Astrocyte (in vitro differentiated cells and primary cell): Measurements from ENCODE around the gene HLCS. TPM values are rescaled to one million over a fixed set of nuclear protein-coding genes. Genes with fewer than 3 reads are reported as not detected.

ENCODE experiments used
- DNase-seq: peaks from one replicate; pipeline ENCODE4 v3.0.0-alpha.2; 2010; ENCODE audit warnings: low read depth
- FAIRE-seq: peaks from 2 replicates; lab custom pipeline; 2011; peaks lifted over from hg19 to GRCh38; lab: Jason Lieb, UNC
- H2AFZ ChIP-seq: 2 replicates; pipeline ENCODE4 v1.6.0; 2012; ENCODE audit warnings: low read depth, low read length, inconsistent platforms
- H3K27ac ChIP-seq: 2 replicates; pipeline ENCODE4 v1.5.1; 2011; ENCODE audit warnings: low read depth, low read length, inconsistent platforms
- H3K27me3 ChIP-seq: 2 replicates; pipeline ENCODE4 v1.6.0; 2011; ENCODE audit warnings: low read length, inconsistent platforms; ENCODE audit not compliant: insufficient read depth
- H3K36me3 ChIP-seq: 2 replicates; pipeline ENCODE4 v1.5.1; 2011; ENCODE audit warnings: low read length, inconsistent platforms; ENCODE audit not compliant: insufficient read depth
- H3K4me1 ChIP-seq: 2 replicates; pipeline ENCODE4 v1.5.1; 2011; ENCODE audit warnings: low read length, inconsistent platforms; ENCODE audit not compliant: insufficient read depth
- H3K4me2 ChIP-seq: 2 replicates; pipeline ENCODE4 v1.6.0; 2012; ENCODE audit warnings: low read length, inconsistent platforms
- H3K4me3 ChIP-seq: 2 replicates; pipeline ENCODE4 v1.5.1; 2011; ENCODE audit warnings: low read depth, mild to moderate bottlenecking, low read length, inconsistent platforms; ENCODE audit not compliant: insufficient read depth
- H3K79me2 ChIP-seq: 2 replicates; pipeline ENCODE4 v1.6.0; 2012; ENCODE audit warnings: mild to moderate bottlenecking, low read length, inconsistent platforms; ENCODE audit not compliant: insufficient read depth
- H3K9ac ChIP-seq: 2 replicates; pipeline ENCODE4 v1.6.0; 2012; ENCODE audit warnings: mild to moderate bottlenecking, low read length, inconsistent platforms
- H3K9me3 ChIP-seq: 2 replicates; pipeline ENCODE4 v1.5.1; 2012; ENCODE audit warnings: low read depth, mild to moderate bottlenecking, low read length, inconsistent platforms; ENCODE audit not compliant: insufficient read depth
- H4K20me1 ChIP-seq: 2 replicates; pipeline ENCODE4 v1.6.0; 2012; ENCODE audit warnings: low read length, inconsistent platforms; ENCODE audit not compliant: insufficient read depth
- H3K27ac Mint-ChIP-seq: one replicate; pipeline ENCODE4 v1.8.0; 2021; ENCODE audit warnings: mild to moderate bottlenecking, mixed read lengths; ENCODE audit not compliant: unreplicated experiment
- H3K27me3 Mint-ChIP-seq: one replicate; pipeline ENCODE4 v1.8.0; 2021; ENCODE audit warnings: low read depth, mixed read lengths; ENCODE audit not compliant: unreplicated experiment
- H3K36me3 Mint-ChIP-seq: one replicate; pipeline ENCODE4 v1.8.0; 2021; ENCODE audit warnings: low read depth, mixed read lengths; ENCODE audit not compliant: unreplicated experiment
- H3K4me1 Mint-ChIP-seq: one replicate; pipeline ENCODE4 v1.8.0; 2021; ENCODE audit warnings: low read depth, mixed read lengths; ENCODE audit not compliant: unreplicated experiment
- H3K4me3 Mint-ChIP-seq: one replicate; pipeline ENCODE4 v1.8.0; 2021; ENCODE audit warnings: mild to moderate bottlenecking, moderate library complexity, mixed read lengths; ENCODE audit not compliant: unreplicated experiment
- H3K9me3 Mint-ChIP-seq: one replicate; pipeline ENCODE4 v1.8.0; 2021; ENCODE audit warnings: mild to moderate bottlenecking, mixed read lengths; ENCODE audit not compliant: unreplicated experiment
- CTCF ChIP-seq: IDR thresholded peaks from 2 replicates; pipeline ENCODE4 v1.5.1; 2011; ENCODE audit warnings: low read depth, mild to moderate bottlenecking, inconsistent platforms, low read length, moderate library complexity; ENCODE audit not compliant: insufficient read depth
- EZH2 ChIP-seq: IDR thresholded peaks from 2 replicates; pipeline ENCODE4 v1.6.1; 2012; ENCODE audit warnings: mild to moderate bottlenecking, low read length, inconsistent platforms; ENCODE audit not compliant: insufficient read depth
- total RNA-seq: library from RNA; stranded (reverse); gene quantifications from 2 replicates; pipeline ENCODE4 v1.2.1, GENCODE V29; 2021

The HLCS gene
- total RNA-seq, 1 donor from 2014 or later = 20.9 TPM

GRCh38 chr21:36716387-36716786, 250.1 kb downstream of the HLCS start:
- Histone ChIP-seq H3K4me1 (no peaks in the 10 kb centered on the region), H3K27me3 (peaks cover 49% of the 10 kb centered on the region), H3K27ac (no peak overlapping the region), H2AFZ (no peak overlapping the region), H3K79me2 (no peaks in the 10 kb centered on the region), H3K4me2 (no peak overlapping the region), H4K20me1 (no peaks in the 10 kb centered on the region), H3K9me3 (no peaks in the 10 kb centered on the region), H3K9ac (no peak overlapping the region), H3K4me3 (no peak overlapping the region), H3K36me3 (no peaks in the 10 kb centered on the region)
- DNase-seq (no peak), FAIRE-seq (no peak)
- Mint-ChIP-seq H3K4me3 (no peak overlapping the region), H3K4me1 (no peaks in the 10 kb centered on the region), H3K36me3 (peaks cover 3% of the 10 kb centered on the region), H3K27ac (no peak overlapping the region), H3K9me3 (peaks cover 1% of the 10 kb centered on the region), H3K27me3 (peaks cover 46% of the 10 kb centered on the region)
- no peak for TF ChIP-seq EZH2
- no peak for TF ChIP-seq CTCF

- peaks cover 3% of the 10 kb centered on the region for H3K4me1 Mint-ChIP-seq
- TF ChIP-seq EZH2 = no peak
- no peak for TF ChIP-seq CTCF
These were observed 252.7 kb downstream of the HLCS start for GRCh38 chr21:36713746-36714145.

DNA sequence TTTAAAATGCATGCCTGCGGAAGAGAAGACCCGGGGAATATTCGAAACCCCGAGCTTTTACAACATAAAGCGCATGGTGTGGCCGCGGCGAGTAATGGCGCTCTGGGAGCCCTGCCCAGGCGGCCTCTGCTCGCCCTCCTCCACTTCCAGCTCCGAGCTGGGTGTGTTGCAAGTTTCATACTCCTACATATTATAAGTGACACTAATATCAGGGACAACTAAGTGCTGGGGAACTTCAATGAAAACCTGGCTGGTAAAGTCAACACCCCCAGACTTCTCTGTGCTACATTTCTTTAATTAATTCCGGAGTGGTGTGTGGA, 255.8 kb downstream of the HLCS start:
- Histone ChIP-seq H3K9ac (no peak overlapping the region), H3K9me3 (no peaks in the 10 kb centered on the region), H3K4me3 (no peak overlapping the region), H3K27me3 (peaks cover 91% of the 10 kb centered on the region), H3K36me3 (no peaks in the 10 kb centered on the region), H4K20me1 (peaks cover 29% of the 10 kb centered on the region), H3K4me2 (peak overlapping the region; percentile 48), H3K79me2 (peaks cover 8% of the 10 kb centered on the region), H3K4me1 (peaks cover 8% of the 10 kb centered on the region), H3K27ac (no peak overlapping the region), H2AFZ (no peak overlapping the region)
- DNase-seq (no peak), FAIRE-seq (no peak)
- peaks cover 9% of the 10 kb centered on the region for H3K4me1 Mint-ChIP-seq
- TF ChIP-seq EZH2 = no peak
- TF ChIP-seq CTCF = no peak
- H3K9me3 Mint-ChIP-seq = peaks cover 4% of the 10 kb centered on the region
- no peak overlapping the region for H3K27ac Mint-ChIP-seq
- H3K4me3 Mint-ChIP-seq = peak overlapping the region; percentile 74
- peaks cover 6% of the 10 kb centered on the region for H3K36me3 Mint-ChIP-seq
- H3K27me3 Mint-ChIP-seq = peaks cover 73% of the 10 kb centered on the region

More at GRCh38 chr21:36713746-36714145, 252.7 kb downstream of the HLCS start:
- Histone ChIP-seq H2AFZ (no peak overlapping the region), H3K79me2 (no peaks in the 10 kb centered on the region), H3K36me3 (no peaks in the 10 kb centered on the region), H4K20me1 (peaks cover 10% of the 10 kb centered on the region), H3K9ac (no peak overlapping the region), H3K27ac (no peak overlapping the region), H3K9me3 (no peaks in the 10 kb centered on the region), H3K4me3 (no peak overlapping the region), H3K4me1 (peaks cover 3% of the 10 kb centered on the region), H3K27me3 (peaks cover 75% of the 10 kb centered on the region), H3K4me2 (no peak overlapping the region)
- H3K27ac Mint-ChIP-seq = no peak overlapping the region
- H3K27me3 Mint-ChIP-seq = peaks cover 57% of the 10 kb centered on the region
- FAIRE-seq = no peak
- no peak overlapping the region for H3K4me3 Mint-ChIP-seq
- no peaks in the 10 kb centered on the region for H3K9me3 Mint-ChIP-seq
- H3K36me3 Mint-ChIP-seq = peaks cover 3% of the 10 kb centered on the region
- DNase-seq = no peak
